Ishikawa (cell line): ENCODE data around the gene EPHA2.

Source experiments
- CEBPB ChIP-seq: IDR thresholded peaks from 2 replicates; pipeline ENCODE4 v1.6.1; 2012
- CREB1 ChIP-seq: IDR thresholded peaks from 2 replicates; pipeline ENCODE4 v1.6.1; 2012; ENCODE audit warnings: low read depth
- EGR1 ChIP-seq: IDR thresholded peaks from 2 replicates; pipeline ENCODE4 v1.6.1; 2012
- EP300 ChIP-seq: IDR thresholded peaks from 2 replicates; pipeline ENCODE4 v1.6.1; 2012; ENCODE audit warnings: borderline replicate concordance
- FOXM1 ChIP-seq: IDR thresholded peaks from 2 replicates; pipeline ENCODE4 v1.6.1; 2012; ENCODE audit warnings: low read depth, borderline replicate concordance
- NFIC ChIP-seq: IDR thresholded peaks from 2 replicates; pipeline ENCODE4 v1.6.1; 2012
- RAD21 ChIP-seq: IDR thresholded peaks from 2 replicates; pipeline ENCODE4 v1.6.1; 2012; ENCODE audit warnings: low read depth
- REST ChIP-seq: IDR thresholded peaks from 2 replicates; pipeline ENCODE4 v1.6.1; 2012; ENCODE audit warnings: low read depth, mild to moderate bottlenecking
- TAF1 ChIP-seq: IDR thresholded peaks from 2 replicates; pipeline ENCODE4 v1.6.1; 2012; ENCODE audit warnings: low read depth, mild to moderate bottlenecking
- TCF12 ChIP-seq: IDR thresholded peaks from 2 replicates; pipeline ENCODE4 v1.6.1; 2012; ENCODE audit warnings: low read depth
- TEAD4 ChIP-seq: IDR thresholded peaks from 2 replicates; pipeline ENCODE4 v1.6.1; 2012
- YY1 ChIP-seq: IDR thresholded peaks from 2 replicates; pipeline ENCODE4 v1.6.1; 2012; ENCODE audit warnings: low read depth
- ZBTB7A ChIP-seq: IDR thresholded peaks from 2 replicates; pipeline ENCODE4 v1.6.1; 2012; ENCODE audit warnings: low read depth
- TF ChIP-seq, protein P1 (sequence below): IDR thresholded peaks from 2 replicates; pipeline ENCODE4 v1.6.1; 2012
- TF ChIP-seq, protein P2 (sequence below): IDR thresholded peaks from 2 replicates; pipeline ENCODE4 v1.6.1; 2012

The EPHA2 gene

GRCh38 chr1:16099412-16099811, 56.5 kb downstream of the EPHA2 start:
- TF ChIP-seq YY1: no peak

DNA sequence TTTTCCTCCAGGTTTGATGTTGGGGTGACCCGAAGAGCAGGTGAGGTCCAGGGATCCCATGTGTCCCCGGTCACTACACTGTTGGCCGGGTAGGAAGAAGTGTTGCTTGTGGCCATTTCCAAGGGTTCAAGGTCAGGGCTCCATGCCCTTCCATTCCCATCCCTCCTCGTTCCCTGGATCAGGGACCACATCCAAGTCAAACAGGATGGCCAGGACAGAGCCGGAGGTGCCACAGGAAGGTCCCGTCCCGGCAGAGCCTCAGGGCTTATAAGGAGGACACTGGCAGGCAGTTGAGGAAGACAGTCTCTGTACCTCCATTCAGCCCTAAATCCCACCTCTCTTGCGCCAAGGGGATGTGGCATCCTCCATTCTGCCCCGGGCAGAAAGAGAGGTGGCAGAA, 60.4 kb downstream of the EPHA2 start:
- TF ChIP-seq FOXM1 (no peak), REST (no peak), CEBPB (no peak)

DNA sequence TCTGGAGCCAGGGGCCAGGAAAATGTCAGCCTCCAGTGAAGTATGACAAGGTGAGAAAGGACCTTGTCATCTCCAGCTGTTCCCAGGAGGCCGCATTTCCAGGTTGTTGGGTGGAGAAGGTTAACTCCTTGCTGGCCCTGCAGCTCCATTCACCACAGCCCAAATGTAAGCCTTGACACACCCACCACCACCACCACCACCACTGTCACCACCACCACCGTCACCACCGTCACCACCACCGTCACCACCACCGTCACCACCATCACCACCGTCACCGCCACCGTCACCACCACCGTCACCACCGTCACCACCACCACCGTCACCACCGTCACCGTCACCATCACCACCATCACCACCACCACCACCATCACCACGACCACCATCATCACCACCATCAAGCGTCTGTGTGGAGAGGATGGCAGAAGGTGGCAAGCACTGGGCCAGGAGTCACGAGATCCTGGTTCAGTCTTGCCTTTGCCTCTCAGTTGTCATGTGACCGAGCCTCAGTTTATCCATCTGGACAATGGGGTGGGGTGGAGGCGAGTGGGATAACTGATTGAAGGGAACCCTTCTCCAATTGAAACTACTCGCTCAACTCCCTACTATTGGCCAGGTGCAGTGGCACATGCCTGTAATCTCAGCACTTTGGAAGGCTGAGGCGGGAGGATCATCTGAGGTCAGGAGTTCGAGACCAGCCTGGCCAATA, 61.3 kb downstream of the EPHA2 start:
- TF ChIP-seq TAF1 (no peak), RAD21 (no peak), CREB1 (no peak), EGR1 (no peak), REST (no peak), FOXM1 (no peak), NFIC (no peak), CEBPB (no peak)
- TF ChIP-seq, protein P1, sequence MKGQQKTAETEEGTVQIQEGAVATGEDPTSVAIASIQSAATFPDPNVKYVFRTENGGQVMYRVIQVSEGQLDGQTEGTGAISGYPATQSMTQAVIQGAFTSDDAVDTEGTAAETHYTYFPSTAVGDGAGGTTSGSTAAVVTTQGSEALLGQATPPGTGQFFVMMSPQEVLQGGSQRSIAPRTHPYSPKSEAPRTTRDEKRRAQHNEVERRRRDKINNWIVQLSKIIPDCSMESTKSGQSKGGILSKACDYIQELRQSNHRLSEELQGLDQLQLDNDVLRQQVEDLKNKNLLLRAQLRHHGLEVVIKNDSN: no peak
- TF ChIP-seq, protein P2, sequence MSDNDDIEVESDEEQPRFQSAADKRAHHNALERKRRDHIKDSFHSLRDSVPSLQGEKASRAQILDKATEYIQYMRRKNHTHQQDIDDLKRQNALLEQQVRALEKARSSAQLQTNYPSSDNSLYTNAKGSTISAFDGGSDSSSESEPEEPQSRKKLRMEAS: no peak

DNA sequence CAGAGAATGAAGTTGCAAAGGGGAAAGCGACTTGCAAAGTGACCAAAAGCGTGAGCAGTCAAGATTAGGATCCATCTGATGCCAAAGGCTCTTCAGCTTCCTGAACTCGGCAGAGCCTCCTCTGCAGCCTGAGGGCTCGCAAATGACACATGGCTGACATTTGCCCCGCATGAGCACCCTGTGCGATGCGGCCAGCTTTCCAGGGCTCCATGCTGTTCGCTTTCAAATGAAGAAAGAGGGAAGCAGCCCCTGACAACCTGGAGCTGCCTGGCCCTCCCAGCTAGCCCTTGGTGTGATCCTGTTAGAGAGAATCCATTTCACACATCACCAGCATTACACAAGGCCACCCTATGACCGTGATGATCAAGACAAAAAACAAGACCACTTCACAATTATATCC, 62.3 kb downstream of the EPHA2 start:
- TF ChIP-seq RAD21 (no peak), REST (no peak), TAF1 (no peak)

- TF ChIP-seq CEBPB (no peak), EGR1 (no peak), NFIC (no peak), YY1 (no peak), RAD21 (no peak), ZBTB7A (no peak), EP300 (no peak), TAF1 (no peak), TCF12 (no peak), FOXM1 (no peak), REST (no peak), TEAD4 (no peak), CREB1 (no peak)
- TF ChIP-seq, protein P2: no peak
- TF ChIP-seq, protein P1: no peak
These were observed 62.9 kb downstream of the EPHA2 start for GRCh38 chr1:16092923-16093511.
